K562 (cell line): ENCODE measurements around the gene UBE2J2. TPM values are rescaled to one million over a fixed set of nuclear protein-coding genes. Genes with fewer than 3 reads are reported as not detected.
A peak's percentile ranks its signal among the peaks of the same experiment; 100 is the strongest.

ENCODE experiments used
- ARNT ChIP-seq, 2 experiments: fragments of 450-650 bp; IDR thresholded peaks; 2 replicates each; pipeline ENCODE4 v1.6.1; 2016; ENCODE audit warnings: mild to moderate bottlenecking in 1 of 2
- BHLHE40 ChIP-seq: IDR thresholded peaks from 2 replicates; pipeline ENCODE4 v1.6.1; 2011; ENCODE audit warnings: low read length, improper control_type of control experiment
- BRCA1 ChIP-seq, 2 experiments: fragments of 450-650 bp in 1 of 2; sonication (generic) in 1 of 2; formaldehyde crosslinking in 1 of 2; IDR thresholded peaks; 2 replicates each; pipeline versions ENCODE4 v1.5.0 to v1.6.1; 2017 to 2020; ENCODE audit warnings: mild to moderate bottlenecking in 1 of 2, missing genetic modification reagents in 1 of 2
- ESRRB ChIP-seq: fragments of 250-450 bp; sonication (Bioruptor Pico); IDR thresholded peaks from 2 replicates; pipeline ENCODE4 v1.5.0; 2020; ENCODE audit warnings: mild to moderate bottlenecking, moderate library complexity, borderline replicate concordance
- HMG20A ChIP-seq: fragments of 450-650 bp; formaldehyde crosslinking; conservative IDR thresholded peaks from 2 replicates; pipeline ENCODE4 v1.4.0; 2020; ENCODE audit warnings: mild to moderate bottlenecking, mixed read lengths
- KAT2B ChIP-seq: IDR thresholded peaks from one replicate; pipeline ENCODE4 v1.6.1; 2012; ENCODE audit warnings: low read depth, mild to moderate bottlenecking, control low read depth, inconsistent platforms, low read length, moderate library complexity
- LARP7 ChIP-seq: fragments of 450-650 bp; IDR thresholded peaks from 2 replicates; pipeline ENCODE4 v1.6.1; 2016
- LCOR ChIP-seq: sonication (generic); formaldehyde crosslinking; IDR thresholded peaks from 2 replicates; pipeline ENCODE4 v1.8.0; 2022; ENCODE audit warnings: mild to moderate bottlenecking, missing genetic modification reagents
- MTA2 ChIP-seq: fragments of 450-650 bp; IDR thresholded peaks from 2 replicates; pipeline ENCODE4 v1.6.1; 2016; ENCODE audit warnings: low read depth
- TSC22D4 ChIP-seq: fragments of 450-650 bp; IDR thresholded peaks from 2 replicates; pipeline ENCODE4 v1.6.1; 2016; ENCODE audit warnings: missing genetic modification characterization, missing biosample characterization, control low read depth
- XRCC4 ChIP-seq: IDR thresholded peaks from one replicate; pipeline ENCODE4 v1.6.1; 2011; ENCODE audit not compliant: insufficient read depth, insufficient read length; ENCODE audit errors: extremely low read depth
- polyA plus RNA-seq, 8 experiments: library from polyadenylated mRNA; depleted of rRNA in 4 of 8; stranded (reverse) in 5 of 8; unstranded in 3 of 8; fragments of >200 nt; fragmentation: Nextera tagmentation in 2 of 8; fragmentation: Illumina TruSeq in 1 of 8; extraction: Ambion mirVana in 2 of 8; extraction: Trizol in 1 of 8; gene quantifications; 2 replicates each; pipeline versions ENCODE4 v1.2.1 to v1.2.3, GENCODE V29; 2011 to 2014; ENCODE audit warnings: inconsistent platforms in 1 of 8, missing spikeins in 1 of 8
- total RNA-seq, 7 experiments: library from RNA; depleted of rRNA in 6 of 7; stranded (reverse); fragments of >200 nt in 6 of 7; fragmentation: Illumina TruSeq in 2 of 7; extraction: Trizol in 2 of 7; gene quantifications; 2 replicates each; pipeline versions ENCODE4 v1.2.1 to v1.2.3, GENCODE V29; 2011 to 2021; ENCODE audit warnings: low replicate concordance in 1 of 7
- TF ChIP-seq, protein P1 (sequence below): sonication (generic); formaldehyde crosslinking; IDR thresholded peaks from 2 replicates; pipeline ENCODE4 v1.4.0; 2020; ENCODE audit warnings: mild to moderate bottlenecking, missing genetic modification reagents
- TF ChIP-seq, protein P2 (sequence below): fragments of 450-650 bp; IDR thresholded peaks from 2 replicates; pipeline ENCODE4 v1.6.1; 2016; ENCODE audit warnings: mild to moderate bottlenecking, moderate library complexity
- TF ChIP-seq, protein P3 (sequence below): sonication (generic); formaldehyde crosslinking; IDR thresholded peaks from 2 replicates; pipeline ENCODE4 v1.9.0; 2022; ENCODE audit warnings: mild to moderate bottlenecking, missing genetic modification reagents

The UBE2J2 gene
- total and polyA plus RNA-seq, 9 of the 15 experiments (the other 6 are each of a cell fraction or from before 2014, with no cell fraction given) = 0.93 to 112 (median 75.5) TPM

DNA sequence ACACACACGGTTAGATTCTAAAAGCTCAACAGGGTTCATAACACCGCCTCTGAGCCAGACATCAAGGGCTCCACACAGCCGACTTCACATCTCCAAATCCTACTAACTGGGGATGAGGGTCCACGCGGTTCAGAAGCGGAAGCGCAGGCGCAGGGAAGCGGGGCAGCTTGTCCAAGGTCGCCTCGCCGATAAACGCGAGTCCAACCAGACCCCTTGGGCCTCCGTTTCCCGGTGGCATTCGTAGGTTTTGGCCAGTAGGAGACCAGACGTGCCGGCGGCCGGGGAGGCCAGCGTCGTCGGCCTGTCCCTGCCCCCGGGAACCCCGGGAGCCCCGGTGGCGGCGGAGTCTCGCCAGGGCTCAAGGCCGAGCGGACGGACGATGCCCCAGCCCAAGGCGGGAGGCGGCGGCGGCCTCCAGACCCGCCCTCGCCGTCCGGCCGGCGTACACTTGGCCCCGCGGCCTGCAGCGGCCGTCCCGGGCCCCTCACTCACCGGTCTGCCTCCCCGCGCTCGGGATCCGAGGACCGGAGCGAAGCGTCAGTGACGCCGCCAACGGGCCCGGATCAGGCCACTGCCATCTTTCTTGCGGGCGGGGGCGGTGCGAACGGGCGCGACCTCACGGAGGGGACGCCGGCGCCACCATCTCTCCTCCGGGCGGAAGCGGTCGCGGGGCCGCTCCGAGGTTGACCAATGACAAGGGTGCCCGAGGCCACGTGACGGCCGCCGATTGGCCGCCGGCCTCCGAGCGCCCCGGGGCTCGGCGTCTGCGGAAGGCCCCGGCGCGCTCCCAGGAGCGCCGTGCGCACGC is 42.0 kb downstream of the UBE2J2 start, which contains the start of gene SDF4 (continued):
- TF ChIP-seq, protein P1, sequence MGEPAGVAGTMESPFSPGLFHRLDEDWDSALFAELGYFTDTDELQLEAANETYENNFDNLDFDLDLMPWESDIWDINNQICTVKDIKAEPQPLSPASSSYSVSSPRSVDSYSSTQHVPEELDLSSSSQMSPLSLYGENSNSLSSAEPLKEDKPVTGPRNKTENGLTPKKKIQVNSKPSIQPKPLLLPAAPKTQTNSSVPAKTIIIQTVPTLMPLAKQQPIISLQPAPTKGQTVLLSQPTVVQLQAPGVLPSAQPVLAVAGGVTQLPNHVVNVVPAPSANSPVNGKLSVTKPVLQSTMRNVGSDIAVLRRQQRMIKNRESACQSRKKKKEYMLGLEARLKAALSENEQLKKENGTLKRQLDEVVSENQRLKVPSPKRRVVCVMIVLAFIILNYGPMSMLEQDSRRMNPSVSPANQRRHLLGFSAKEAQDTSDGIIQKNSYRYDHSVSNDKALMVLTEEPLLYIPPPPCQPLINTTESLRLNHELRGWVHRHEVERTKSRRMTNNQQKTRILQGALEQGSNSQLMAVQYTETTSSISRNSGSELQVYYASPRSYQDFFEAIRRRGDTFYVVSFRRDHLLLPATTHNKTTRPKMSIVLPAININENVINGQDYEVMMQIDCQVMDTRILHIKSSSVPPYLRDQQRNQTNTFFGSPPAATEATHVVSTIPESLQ = peak; percentile 56; the same call in 1 of the 2 replicates
- TF ChIP-seq, protein P2, sequence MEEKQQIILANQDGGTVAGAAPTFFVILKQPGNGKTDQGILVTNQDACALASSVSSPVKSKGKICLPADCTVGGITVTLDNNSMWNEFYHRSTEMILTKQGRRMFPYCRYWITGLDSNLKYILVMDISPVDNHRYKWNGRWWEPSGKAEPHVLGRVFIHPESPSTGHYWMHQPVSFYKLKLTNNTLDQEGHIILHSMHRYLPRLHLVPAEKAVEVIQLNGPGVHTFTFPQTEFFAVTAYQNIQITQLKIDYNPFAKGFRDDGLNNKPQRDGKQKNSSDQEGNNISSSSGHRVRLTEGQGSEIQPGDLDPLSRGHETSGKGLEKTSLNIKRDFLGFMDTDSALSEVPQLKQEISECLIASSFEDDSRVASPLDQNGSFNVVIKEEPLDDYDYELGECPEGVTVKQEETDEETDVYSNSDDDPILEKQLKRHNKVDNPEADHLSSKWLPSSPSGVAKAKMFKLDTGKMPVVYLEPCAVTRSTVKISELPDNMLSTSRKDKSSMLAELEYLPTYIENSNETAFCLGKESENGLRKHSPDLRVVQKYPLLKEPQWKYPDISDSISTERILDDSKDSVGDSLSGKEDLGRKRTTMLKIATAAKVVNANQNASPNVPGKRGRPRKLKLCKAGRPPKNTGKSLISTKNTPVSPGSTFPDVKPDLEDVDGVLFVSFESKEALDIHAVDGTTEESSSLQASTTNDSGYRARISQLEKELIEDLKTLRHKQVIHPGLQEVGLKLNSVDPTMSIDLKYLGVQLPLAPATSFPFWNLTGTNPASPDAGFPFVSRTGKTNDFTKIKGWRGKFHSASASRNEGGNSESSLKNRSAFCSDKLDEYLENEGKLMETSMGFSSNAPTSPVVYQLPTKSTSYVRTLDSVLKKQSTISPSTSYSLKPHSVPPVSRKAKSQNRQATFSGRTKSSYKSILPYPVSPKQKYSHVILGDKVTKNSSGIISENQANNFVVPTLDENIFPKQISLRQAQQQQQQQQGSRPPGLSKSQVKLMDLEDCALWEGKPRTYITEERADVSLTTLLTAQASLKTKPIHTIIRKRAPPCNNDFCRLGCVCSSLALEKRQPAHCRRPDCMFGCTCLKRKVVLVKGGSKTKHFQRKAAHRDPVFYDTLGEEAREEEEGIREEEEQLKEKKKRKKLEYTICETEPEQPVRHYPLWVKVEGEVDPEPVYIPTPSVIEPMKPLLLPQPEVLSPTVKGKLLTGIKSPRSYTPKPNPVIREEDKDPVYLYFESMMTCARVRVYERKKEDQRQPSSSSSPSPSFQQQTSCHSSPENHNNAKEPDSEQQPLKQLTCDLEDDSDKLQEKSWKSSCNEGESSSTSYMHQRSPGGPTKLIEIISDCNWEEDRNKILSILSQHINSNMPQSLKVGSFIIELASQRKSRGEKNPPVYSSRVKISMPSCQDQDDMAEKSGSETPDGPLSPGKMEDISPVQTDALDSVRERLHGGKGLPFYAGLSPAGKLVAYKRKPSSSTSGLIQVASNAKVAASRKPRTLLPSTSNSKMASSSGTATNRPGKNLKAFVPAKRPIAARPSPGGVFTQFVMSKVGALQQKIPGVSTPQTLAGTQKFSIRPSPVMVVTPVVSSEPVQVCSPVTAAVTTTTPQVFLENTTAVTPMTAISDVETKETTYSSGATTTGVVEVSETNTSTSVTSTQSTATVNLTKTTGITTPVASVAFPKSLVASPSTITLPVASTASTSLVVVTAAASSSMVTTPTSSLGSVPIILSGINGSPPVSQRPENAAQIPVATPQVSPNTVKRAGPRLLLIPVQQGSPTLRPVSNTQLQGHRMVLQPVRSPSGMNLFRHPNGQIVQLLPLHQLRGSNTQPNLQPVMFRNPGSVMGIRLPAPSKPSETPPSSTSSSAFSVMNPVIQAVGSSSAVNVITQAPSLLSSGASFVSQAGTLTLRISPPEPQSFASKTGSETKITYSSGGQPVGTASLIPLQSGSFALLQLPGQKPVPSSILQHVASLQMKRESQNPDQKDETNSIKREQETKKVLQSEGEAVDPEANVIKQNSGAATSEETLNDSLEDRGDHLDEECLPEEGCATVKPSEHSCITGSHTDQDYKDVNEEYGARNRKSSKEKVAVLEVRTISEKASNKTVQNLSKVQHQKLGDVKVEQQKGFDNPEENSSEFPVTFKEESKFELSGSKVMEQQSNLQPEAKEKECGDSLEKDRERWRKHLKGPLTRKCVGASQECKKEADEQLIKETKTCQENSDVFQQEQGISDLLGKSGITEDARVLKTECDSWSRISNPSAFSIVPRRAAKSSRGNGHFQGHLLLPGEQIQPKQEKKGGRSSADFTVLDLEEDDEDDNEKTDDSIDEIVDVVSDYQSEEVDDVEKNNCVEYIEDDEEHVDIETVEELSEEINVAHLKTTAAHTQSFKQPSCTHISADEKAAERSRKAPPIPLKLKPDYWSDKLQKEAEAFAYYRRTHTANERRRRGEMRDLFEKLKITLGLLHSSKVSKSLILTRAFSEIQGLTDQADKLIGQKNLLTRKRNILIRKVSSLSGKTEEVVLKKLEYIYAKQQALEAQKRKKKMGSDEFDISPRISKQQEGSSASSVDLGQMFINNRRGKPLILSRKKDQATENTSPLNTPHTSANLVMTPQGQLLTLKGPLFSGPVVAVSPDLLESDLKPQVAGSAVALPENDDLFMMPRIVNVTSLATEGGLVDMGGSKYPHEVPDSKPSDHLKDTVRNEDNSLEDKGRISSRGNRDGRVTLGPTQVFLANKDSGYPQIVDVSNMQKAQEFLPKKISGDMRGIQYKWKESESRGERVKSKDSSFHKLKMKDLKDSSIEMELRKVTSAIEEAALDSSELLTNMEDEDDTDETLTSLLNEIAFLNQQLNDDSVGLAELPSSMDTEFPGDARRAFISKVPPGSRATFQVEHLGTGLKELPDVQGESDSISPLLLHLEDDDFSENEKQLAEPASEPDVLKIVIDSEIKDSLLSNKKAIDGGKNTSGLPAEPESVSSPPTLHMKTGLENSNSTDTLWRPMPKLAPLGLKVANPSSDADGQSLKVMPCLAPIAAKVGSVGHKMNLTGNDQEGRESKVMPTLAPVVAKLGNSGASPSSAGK = peak; percentile 54
- TF ChIP-seq MTA2 (no peak), LCOR (no peak), KAT2B (no peak), ESRRB (CRISPR knock-in tag) (no peak), BHLHE40 (peak; percentile 49; the same call in 1 of the 2 replicates), TSC22D4 (no peak), LARP7 (no peak), HMG20A (CRISPR knock-in tag) (no peak), BRCA1 (IDR thresholded peaks at IDR 0.05) (no peak), BRCA1 (CRISPR knock-in tag; IDR thresholded peaks at IDR 0.05) (no peak), XRCC4 (no peak), ARNT (IDR thresholded peaks at IDR 0.05) (no peak)
- TF ChIP-seq, protein P3, sequence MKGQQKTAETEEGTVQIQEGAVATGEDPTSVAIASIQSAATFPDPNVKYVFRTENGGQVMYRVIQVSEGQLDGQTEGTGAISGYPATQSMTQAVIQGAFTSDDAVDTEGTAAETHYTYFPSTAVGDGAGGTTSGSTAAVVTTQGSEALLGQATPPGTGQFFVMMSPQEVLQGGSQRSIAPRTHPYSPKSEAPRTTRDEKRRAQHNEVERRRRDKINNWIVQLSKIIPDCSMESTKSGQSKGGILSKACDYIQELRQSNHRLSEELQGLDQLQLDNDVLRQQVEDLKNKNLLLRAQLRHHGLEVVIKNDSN (CRISPR knock-in tag) = peak; percentile 94
